Cortex of kidney (tissue), 1 donor: ENCODE results near the gene CEP68.
"Not testable (repeated sequence)": the region's sequence is repeated elsewhere in the genome, so short reads cannot be mapped to it uniquely, and the experiment has no call there.

Source experiments
- DNase-seq: peaks from one replicate; lab custom pipeline; 2025; lab: John Stamatoyannopoulos, UW

Gene CEP68

GRCh38 chr2:65085148-65085547, 28.9 kb downstream of the CEP68 start:
- no peak for DNase-seq

GRCh38 chr2:65092791-65093190, 36.6 kb downstream of the CEP68 start:
- DNase-seq = no peak

GRCh38 chr2:65093211-65093610, 37.0 kb downstream of the CEP68 start:
- DNase-seq = no peak

GRCh38 chr2:65096948-65097347, 40.7 kb downstream of the CEP68 start:
- DNase-seq = no peak

GRCh38 chr2:65097844-65098243, 41.6 kb downstream of the CEP68 start:
- DNase-seq = no peak

GRCh38 chr2:65098741-65099140, 42.5 kb downstream of the CEP68 start:
- no peak for DNase-seq

GRCh38 chr2:65101071-65101470, 44.9 kb downstream of the CEP68 start:
- no peak for DNase-seq

- DNase-seq = no peak
Measured at GRCh38 chr2:65103013-65103715, 46.9 kb downstream of the CEP68 start.

GRCh38 chr2:65107530-65107929, 51.3 kb downstream of the CEP68 start:
- DNase-seq = no peak

GRCh38 chr2:65108780-65109179, 52.6 kb downstream of the CEP68 start:
- no peak for DNase-seq

GRCh38 chr2:65112633-65113032, 56.4 kb downstream of the CEP68 start:
- DNase-seq = no peak

- DNase-seq = no peak
Measured at GRCh38 chr2:65113229-65113628, 57.0 kb downstream of the CEP68 start.

GRCh38 chr2:65113816-65114215, 57.6 kb downstream of the CEP68 start:
- no peak for DNase-seq

GRCh38 chr2:65114921-65115320, 58.7 kb downstream of the CEP68 start:
- DNase-seq = no peak

- no peak for DNase-seq
Measured at GRCh38 chr2:65116645-65117044, 60.4 kb downstream of the CEP68 start.

GRCh38 chr2:65120990-65121693, 64.9 kb downstream of the CEP68 start:
- no peak for DNase-seq

GRCh38 chr2:65122313-65122712, 66.1 kb downstream of the CEP68 start:
- DNase-seq = no peak

- DNase-seq = not testable (repeated sequence)
Measured at GRCh38 chr2:65125457-65125856, 69.2 kb downstream of the CEP68 start.

- no peak for DNase-seq
Measured at GRCh38 chr2:65128297-65129190, 72.3 kb downstream of the CEP68 start.

GRCh38 chr2:65129286-65129825, 73.1 kb downstream of the CEP68 start:
- DNase-seq = no peak

GRCh38 chr2:65129826-65130663, 73.8 kb downstream of the CEP68 start, which contains the start of gene RAB1A:
TSS of gene RAB1A (minus strand) at chr2:65130106. CDS start at chr2:65129915, 191 bp downstream.
- peak; percentile 77 for DNase-seq
